HG03135 (cell line): Measurements from ENCODE around the gene SCAPER.
"Not testable (repeated sequence)": the region's sequence is repeated elsewhere in the genome, so short reads cannot be mapped to it uniquely, and the experiment has no call there.

Experiments
- ATAC-seq: cut with Tn5 transposase; IDR thresholded peaks from one replicate; pipeline ENCODE4 v1.9.1; 2021; ENCODE audit warnings: mild to moderate bottlenecking, moderate library complexity; ENCODE audit not compliant: unreplicated experiment

SCAPER gene

DNA sequence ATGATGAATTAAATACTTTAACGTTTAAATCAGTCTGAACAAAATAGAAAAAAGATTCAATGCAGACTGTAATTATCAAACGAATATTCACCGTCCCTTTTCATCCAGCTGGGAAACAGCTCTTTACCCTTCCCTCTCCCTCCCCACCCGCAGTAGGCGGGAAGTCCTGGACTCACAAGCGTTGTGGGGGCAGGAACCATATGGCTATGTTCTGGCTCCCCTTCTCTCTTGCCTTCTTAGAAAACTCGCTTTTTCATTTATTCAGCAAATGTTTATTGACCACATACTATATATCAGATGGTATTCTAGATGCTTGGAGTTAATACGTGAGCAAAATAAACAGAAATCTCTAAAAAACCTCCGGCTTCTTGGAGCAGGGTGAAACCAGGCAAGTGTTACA lies 715 bp upstream of the SCAPER start:
- no peak for ATAC-seq

DNA sequence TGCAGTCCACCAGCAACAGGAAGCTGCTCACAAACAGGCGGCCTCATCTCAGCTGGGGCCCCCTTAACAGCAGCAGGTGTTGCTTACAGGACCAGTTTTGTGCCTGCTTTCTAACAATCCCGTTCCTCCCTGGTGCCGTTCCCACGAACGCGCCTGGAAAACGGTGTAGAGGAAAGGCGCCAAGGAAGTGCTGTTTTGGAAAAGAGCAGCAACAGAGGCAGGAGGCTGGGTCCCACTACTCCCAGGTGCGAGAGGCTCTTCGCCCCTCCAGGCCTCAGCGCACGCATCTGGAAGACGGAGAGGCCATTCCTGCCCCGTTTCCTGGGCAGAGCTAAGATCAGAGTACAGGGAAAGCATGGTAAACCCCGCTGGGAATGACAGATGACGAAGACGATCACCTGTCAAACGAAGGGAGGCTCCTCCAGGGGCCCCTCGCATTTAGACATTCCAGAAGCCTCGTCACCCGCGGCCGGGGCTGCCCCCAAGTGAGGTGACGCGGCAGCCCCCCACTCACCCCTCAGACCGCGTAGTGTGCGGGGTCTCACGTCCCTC lies 603 bp downstream of the SCAPER start:
- no peak for ATAC-seq

DNA sequence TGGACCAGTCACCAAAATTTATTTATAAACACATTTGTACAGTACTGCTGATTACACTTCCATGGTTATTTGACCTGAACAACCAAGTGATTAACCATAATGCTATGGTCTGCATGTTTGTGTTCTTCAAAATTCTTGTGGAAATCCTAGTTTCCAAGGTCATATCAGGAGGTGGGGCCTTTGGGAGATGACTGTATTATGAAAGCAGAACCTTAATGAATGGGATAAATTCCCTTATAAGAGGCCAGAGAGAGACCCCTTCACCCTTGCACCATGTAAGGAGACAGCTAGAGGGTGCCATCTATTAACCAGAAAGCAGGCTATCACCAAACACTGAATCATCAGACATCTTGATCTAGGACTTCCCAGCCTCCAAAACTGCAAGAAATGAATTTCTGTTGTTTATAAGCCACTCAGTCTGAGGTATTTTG lies 1.9 kb downstream of the SCAPER start:
- ATAC-seq: no peak

DNA sequence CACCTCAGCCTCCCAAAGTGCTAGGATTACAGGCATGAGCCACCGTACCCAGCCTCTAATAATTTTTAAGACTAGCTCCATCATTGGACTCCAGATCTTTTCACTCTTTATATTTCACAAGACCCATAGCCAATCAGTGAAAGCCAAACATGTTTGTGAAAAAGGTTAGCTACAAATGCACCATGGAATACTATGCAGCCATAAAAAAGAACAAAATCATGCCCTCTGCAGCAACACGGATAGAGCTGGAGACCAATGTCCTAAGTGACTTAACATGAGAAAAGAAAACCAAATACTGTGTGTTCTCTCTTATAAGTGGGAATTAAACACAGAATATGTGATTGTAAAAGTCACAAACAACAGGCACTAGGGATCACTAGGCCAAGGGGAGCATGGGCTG lies 3.2 kb downstream of the SCAPER start:
- ATAC-seq: no peak

DNA sequence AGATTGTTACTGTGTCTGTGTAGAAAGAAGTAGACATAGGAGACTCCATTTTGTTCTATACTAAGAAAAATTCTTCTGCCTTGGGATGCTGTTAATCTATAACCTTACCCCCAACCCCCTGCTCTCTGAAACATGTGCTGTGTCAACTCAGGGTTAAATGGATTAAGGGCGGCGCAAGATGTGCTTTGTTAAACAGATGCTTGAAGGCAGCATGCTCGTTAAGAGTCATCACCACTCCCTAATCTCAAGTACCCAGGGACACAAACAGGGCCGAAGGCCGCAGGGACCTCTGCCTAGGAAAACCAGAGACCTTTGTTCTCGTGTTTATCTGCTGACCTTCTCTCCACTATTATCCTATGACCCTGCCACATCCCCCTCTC lies 5.2 kb downstream of the SCAPER start:
- not testable (repeated sequence) for ATAC-seq

DNA sequence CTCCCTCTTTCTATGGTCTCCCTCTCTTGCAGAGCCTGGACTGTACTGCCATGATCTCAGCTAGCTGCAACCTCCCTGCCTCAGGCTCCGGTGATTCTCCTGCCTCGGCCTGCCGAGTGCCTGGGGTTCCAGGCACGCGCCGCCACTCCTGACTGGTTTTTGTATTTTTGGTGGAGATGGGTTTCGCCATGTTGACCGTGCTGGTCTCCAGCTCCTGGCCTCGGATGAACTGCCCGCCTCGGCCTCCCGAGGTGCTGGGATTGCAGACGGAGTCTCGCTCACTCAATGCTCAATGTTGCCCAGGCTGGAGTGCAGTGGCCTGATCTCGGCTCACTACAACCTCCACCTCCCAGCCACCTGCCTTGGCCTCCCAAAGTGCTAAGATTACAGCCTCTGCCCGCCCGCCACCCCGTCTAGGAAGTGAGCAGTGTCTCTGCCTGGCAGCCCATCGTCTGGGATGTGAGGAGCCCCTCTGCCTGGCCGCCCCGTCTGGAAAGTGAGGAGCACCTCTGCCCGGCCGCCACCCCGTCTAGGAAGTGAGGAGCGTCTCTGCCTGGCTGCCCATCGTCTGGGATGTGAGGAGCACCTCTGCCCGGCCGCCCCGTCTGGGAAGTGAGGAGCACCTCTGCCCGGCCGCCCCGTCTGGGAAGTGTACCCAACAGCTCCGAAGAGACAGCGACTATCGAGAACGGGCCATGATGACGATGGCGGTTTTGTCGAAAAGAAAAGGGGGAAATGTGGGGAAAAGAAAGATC lies 5.8 kb downstream of the SCAPER start:
- not testable (repeated sequence) for ATAC-seq

DNA sequence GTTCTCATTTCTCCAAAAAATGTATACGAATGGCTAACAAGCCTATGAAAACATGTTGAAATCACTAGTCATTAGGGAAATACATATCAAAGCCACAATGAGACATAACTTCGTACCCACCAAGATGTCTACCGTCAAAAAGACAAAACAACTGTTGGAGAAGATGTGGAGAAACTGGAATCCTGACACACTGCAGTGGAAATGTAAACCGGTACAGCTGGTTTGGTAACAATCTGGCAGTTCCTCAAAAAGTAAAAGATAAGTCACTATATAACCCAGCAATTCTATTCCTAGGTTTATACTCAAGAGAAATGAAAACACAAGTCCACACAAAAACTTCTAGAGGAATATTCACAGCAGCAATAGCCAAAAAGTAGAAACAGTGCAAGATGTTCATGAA lies 7.0 kb downstream of the SCAPER start:
- no peak for ATAC-seq

DNA sequence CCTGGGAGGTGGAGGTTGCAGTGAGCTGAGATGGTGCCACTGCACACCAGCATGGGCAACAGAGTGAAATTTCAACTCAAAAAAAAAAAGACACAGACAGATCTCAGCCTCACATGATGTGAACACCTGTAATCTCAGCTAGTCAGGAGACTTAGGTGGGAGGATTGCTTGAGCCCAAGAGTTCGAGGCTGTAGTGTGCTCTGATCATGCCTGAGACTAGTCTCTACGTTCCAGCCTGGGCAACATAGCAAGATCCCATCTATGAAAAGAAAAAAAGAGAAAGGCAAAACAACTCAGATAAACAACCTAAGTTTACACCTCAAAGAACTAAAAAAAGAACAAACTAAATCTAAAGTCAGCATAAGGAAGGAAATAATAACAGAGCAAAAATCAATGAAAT lies 11.0 kb downstream of the SCAPER start:
- ATAC-seq: no peak

DNA sequence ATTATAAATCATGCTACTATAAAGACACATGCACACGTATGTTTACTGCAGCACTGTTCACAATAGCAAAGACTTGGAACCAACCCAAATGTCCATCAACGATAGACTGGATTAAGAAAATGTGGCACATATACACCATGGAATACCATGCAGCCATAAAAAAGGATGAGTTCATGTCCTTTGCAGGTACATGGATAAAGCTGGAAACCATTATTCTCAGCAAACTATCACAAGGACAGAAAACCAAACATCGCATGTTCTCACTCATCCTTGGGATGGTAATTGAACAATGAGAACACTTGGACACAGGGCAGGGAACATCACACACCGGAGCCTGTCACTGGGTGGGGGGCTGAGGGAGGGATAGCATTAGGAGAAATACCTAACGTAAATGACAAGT lies 12.3 kb downstream of the SCAPER start:
- ATAC-seq: not testable (repeated sequence)

DNA sequence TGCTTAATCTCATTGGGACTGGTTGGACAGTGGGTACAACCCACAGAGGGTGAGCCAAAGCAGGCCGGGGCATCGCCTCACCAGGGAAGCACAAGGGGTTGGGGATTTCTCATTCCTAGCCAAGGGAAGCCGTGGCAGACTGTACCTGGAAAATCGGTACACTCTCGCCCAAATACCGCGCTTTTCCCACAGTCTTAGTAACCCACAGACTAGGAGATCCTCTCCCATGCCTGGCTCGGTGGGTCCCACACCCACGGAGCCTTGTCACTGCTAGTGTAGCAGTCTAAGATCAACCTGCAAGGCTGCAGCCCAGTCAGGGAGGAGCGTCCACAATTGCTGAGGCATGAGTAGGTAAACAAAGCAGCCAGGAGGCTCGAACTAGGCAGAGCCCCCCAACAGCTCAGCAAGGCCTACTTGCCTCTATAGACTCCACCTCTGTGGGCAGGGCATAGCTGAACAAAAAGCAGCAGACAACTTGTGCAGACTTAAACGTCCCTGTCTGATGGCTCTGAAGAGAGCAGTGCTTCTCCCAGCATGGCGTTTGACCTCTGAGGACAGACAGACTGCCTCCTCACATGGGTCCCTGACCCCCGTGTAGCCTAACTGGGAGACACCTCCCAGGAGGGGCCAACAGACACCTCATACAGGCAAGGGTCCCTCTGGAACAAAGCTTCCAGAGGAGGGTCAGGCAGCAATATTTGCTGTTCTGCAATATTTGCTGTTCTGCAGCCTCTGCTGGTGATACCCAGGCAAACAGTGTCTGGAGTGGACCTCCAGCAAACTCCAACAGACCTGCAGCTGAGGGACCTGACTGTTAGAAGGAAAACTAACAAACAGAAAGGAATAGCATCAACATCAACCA lies 17.6 kb downstream of the SCAPER start:
- not testable (repeated sequence) for ATAC-seq

DNA sequence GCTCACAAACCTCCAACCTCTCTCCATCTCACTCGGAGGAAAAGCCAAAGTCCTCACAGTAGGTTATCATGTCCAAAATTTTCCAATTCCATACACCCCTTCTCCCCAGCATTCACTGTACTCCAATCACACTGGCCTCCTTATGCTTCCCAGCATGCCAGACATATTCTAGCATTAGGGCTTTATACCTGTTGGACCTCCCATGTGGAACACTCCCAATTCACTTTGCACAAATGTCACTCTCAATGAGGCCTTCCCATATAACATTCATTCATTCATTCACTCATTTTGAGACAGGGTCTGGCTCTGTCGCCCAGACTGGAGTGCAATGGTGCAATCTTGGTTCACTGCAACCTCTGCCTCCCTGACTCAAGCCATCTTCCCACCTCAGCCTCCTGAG lies 19.9 kb downstream of the SCAPER start:
- ATAC-seq: no peak

DNA sequence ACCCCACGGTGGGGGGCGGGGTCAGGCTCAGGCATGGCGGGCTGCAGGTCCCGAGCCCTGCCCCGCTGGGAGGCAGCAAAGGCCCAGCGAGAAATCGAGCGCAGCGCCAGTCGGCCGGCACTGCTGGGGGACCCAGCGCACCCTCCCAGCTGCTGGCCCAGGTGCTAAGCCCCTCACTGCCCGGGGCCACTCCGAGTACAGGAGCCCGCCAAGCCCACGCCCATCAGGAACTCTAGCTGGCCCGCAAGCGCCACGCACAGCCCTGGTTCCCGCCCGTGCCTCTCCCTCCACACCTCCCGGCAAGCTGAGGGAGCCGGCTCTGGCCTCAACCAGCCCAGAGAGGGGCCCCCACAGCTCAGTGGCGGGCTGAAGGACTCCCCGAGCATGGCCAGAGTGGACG lies 29.2 kb downstream of the SCAPER start:
- ATAC-seq: no peak

DNA sequence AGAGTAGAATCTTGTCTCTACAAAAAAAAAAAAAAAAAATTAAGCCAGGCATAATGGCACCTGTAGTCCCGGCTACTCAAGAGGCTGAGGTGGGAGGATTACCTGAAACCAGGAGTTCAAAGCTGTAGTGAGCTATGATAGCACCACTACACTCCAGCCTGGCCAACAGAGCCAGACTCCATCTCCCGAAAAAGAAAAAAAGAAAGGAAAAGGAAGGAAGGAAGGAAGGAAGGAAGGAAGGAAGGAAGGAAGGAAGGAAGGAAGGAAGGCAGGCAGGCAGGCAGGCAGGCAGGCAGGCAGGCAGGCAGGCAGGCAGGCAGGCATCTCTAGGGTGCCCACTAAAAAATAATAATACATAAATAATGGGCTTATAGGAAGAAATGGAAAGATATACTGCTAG lies 32.1 kb downstream of the SCAPER start:
- not testable (repeated sequence) for ATAC-seq

DNA sequence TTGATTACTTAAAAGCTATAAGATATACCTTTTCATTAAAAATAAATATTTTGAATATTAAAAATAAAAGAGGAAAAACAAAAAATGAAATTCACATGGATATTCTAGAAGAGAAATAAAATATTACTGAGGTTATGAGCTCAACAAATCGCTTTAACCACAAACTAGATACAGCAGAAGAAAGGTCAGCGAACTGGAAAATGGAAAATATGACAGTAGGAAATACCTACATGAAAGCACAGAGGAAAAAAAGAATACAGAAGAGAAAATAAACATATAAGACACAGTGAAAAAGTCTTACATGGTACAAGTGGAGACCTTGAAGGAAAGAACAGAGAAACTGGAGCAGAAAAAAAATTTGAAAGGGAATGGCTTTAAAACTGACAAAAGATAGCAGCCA lies 33.2 kb downstream of the SCAPER start:
- no peak for ATAC-seq

DNA sequence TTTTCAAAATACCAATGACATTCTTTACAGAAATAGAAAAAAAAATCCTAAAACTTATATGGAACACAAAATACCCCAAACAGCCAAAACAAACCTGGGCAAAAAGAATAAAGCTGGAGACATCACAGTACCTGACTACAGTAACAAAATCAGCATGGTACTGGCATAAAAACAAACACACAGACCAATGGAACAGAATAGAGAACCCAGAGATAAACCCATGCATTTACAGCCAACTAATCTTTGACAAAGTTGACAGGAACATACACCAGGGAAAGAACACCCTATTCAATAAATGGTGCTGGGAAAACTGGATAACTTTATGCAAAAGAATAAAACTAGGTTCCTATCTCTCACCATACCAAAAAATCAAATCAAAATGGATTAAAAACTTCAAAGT lies 36.4 kb downstream of the SCAPER start:
- no peak for ATAC-seq

DNA sequence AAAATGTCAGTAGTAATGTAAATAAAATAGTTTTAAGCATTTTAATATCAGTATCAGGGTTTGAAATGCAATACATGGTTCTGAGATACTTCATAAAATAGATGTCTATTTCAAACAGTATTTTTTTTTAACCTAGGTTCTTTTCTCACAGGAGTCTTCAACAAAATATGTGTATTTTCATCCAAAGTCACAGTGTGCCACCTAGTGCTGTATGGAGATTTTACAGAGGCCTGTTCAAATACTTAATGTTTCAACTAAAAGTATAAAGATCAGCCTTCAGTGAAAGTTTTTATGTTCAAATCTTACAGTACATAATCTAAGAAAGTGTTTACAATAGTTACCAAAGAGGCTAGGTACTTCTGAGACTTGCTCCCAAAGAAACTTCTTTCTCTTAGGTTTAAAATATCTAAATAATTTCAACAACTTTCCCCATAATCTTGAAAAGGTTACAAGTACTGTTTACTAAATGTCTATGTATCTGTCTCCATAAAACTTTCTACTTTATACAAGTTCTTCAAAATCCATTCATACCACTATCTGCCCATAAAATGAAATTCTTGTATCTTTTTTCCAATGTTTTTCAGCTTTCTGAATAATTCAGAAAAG lies 38.3 kb downstream of the SCAPER start:
- no peak for ATAC-seq

DNA sequence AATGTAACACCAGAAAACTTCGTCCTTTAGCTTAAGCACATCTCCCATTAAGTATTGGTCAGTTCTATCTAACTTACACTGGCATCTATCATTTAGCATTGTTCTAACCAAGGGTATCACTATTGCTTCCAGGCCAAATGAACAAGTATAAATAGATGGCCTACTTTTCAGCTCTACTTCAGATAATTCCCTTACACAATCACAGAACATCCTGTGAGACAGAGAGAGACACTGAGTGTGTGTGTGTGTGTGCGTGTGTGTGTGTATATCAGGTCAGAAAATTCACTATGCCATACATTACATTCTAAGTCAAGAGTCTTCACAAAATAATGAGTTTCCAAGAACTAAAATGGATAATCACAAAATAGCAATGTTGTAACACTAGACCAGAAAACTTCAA lies 39.1 kb downstream of the SCAPER start:
- ATAC-seq: no peak

DNA sequence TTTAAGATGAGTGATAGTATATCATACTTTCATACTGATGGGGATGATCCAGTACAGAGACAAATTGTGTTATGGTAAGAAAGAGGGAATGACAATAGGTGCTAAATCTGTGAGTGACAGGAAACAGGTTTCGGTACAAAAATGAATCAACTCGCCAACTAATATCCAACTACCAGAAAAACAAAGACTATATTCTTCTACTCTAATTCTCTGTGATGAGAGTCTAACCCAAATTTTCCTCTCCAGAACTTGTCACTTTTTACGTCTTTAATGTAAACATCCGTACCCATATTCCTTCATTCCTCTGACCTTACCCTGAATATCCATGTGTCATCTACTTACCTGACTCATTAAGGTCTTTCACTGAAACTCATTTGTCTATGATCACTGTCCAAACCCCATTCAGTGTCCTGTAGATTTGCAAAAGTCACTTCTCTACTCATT lies 39.6 kb downstream of the SCAPER start:
- ATAC-seq: no peak

DNA sequence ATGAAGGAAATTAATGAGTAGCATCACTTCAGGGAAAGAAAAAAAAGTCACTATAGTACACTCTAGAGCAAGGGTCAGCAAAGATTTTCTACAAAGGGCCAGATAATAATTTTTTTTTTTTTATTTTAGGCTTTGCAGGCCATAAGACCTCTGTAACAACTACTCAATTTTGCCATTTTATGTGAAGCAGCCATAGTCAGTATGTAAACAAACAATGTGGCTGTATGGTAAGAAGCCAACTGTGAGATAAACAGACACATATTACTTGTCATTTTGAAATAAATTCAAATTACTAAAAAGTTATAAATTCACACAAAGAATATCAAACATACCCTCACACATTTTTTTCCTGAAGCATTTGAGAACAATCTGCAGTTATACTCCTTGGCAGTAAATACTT lies 40.6 kb downstream of the SCAPER start:
- no peak for ATAC-seq

DNA sequence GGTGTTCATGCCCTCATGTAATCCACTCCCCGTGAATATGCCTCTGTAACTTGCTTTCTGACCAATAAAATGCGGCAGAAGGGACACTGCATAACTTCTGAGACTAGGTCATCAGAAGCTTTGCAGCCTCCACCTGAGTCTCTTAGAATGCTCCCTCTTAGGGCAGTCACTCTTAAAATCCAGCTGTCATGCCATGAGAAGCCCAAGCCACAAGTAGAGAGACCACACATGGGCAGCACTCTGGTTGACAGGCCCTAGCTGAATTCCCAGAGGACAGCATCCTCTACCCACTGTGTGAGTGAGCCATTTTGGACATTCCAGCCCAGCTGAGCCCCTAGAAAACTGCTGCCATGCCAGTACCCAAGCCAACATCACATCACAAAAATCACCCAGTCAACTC lies 41.4 kb downstream of the SCAPER start:
- no peak for ATAC-seq

DNA sequence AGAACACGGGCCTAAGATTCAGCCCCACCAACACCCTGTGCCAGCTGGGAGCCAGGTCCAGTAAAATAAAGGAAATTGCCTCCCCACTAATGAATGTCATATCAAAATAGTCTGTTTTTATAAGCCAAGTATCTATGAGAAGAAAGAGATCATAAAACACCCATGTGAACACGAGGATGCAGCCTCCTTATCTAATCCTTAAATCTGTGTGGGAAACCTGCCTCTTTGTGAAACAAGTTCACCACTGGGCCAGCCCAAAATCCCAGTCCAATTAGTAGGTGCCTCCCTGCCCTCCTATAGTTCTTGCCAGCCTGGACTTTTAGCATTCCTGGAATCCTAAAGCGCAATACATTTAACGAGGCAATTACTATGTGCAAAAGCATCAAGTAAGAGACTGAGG lies 42.0 kb downstream of the SCAPER start:
- ATAC-seq: no peak
